Keratinocyte (primary cell): Measurements from ENCODE around the gene C3orf20. TPM values are rescaled to one million over a fixed set of nuclear protein-coding genes. Genes with fewer than 3 reads are reported as not detected.

Experiments
- DNase-seq: peaks from one replicate; pipeline ENCODE4 v3.0.0-alpha.2; 2011; ENCODE audit warnings: low read depth, missing footprints, low spot score
- FAIRE-seq: peaks from 2 replicates; lab custom pipeline; 2011; peaks lifted over from hg19 to GRCh38; lab: Jason Lieb, UNC
- H2AFZ ChIP-seq: 2 replicates; pipeline ENCODE4 v1.6.0; 2012; ENCODE audit warnings: low read length, control low read depth, inconsistent platforms; ENCODE audit not compliant: control insufficient read depth
- H3K27ac ChIP-seq: 2 replicates; pipeline ENCODE4 v1.5.1; 2011; ENCODE audit warnings: low read length; ENCODE audit not compliant: control insufficient read depth, insufficient read depth
- H3K27me3 ChIP-seq: 3 replicates; pipeline ENCODE4 v1.6.0; 2011; ENCODE audit warnings: low read length; ENCODE audit not compliant: control insufficient read depth, insufficient read depth; ENCODE audit errors: extremely low read depth
- H3K36me3 ChIP-seq, 2 experiments: 2 replicates in 1 of 2; 3 replicates in 1 of 2; pipeline ENCODE4 v1.5.1; 2011; ENCODE audit warnings: low read length in 2 of 2, mild to moderate bottlenecking in 1 of 2; ENCODE audit not compliant: control insufficient read depth in 2 of 2, insufficient read depth in 2 of 2; ENCODE audit errors: extremely low read depth in 1 of 2
- H3K4me1 ChIP-seq: 3 replicates; pipeline ENCODE4 v1.5.1; 2011; ENCODE audit warnings: low read length; ENCODE audit not compliant: control insufficient read depth, insufficient read depth; ENCODE audit errors: extremely low read depth
- H3K4me2 ChIP-seq: 3 replicates; pipeline ENCODE4 v1.6.0; 2011; ENCODE audit warnings: low read depth, low read length; ENCODE audit not compliant: control insufficient read depth, insufficient read depth; ENCODE audit errors: extremely low read depth
- H3K4me3 ChIP-seq, 3 experiments: fragments of 200-600 bp in 1 of 3; sonication (generic) in 1 of 3; 2 replicates in 2 of 3; 3 replicates in 1 of 3; pipeline ENCODE4 v1.5.1; 2011 to 2016; ENCODE audit warnings: low read length in 3 of 3, mild to moderate bottlenecking in 3 of 3, control low read depth in 2 of 3, inconsistent platforms in 1 of 3, low read depth in 1 of 3, mixed read lengths in 1 of 3, mixed run types in 1 of 3, moderate library complexity in 1 of 3; ENCODE audit not compliant: control insufficient read depth in 2 of 3, insufficient read depth in 2 of 3; ENCODE audit errors: extremely low read depth in 1 of 3
- H3K79me2 ChIP-seq: 2 replicates; pipeline ENCODE4 v1.6.0; 2012; ENCODE audit warnings: low read length; ENCODE audit not compliant: control insufficient read depth, insufficient read depth
- H3K9ac ChIP-seq: 3 replicates; pipeline ENCODE4 v1.6.0; 2011; ENCODE audit warnings: low read length; ENCODE audit not compliant: control insufficient read depth, insufficient read depth; ENCODE audit errors: extremely low read depth
- H3K9me1 ChIP-seq: 3 replicates; pipeline ENCODE4 v1.6.0; 2011; ENCODE audit warnings: low read length; ENCODE audit not compliant: control insufficient read depth, insufficient read depth; ENCODE audit errors: extremely low read depth
- H3K9me3 ChIP-seq: 2 replicates; pipeline ENCODE4 v1.5.1; 2012; ENCODE audit warnings: low read depth, low read length; ENCODE audit not compliant: control insufficient read depth
- H4K20me1 ChIP-seq: 3 replicates; pipeline ENCODE4 v1.6.0; 2011; ENCODE audit warnings: low read length; ENCODE audit not compliant: control insufficient read depth, insufficient read depth; ENCODE audit errors: extremely low read depth
- EZH2 ChIP-seq: IDR thresholded peaks from one replicate; pipeline ENCODE4 v1.6.1; 2012; ENCODE audit warnings: inconsistent platforms, mild to moderate bottlenecking, low read length, moderate library complexity
- dilution Hi-C: fragments of 300-500 bp; cut with MboI; formaldehyde crosslinking; loops from one replicate; pipeline ENCODE4 v1.7.0; 2020; ENCODE audit warnings: low sequenced_read_pairs; ENCODE audit not compliant: extremely low pct_ligation_motif_present
- polyA plus RNA-seq, 5 experiments: library from polyadenylated mRNA; depleted of rRNA in 3 of 5; stranded (reverse) in 3 of 5; stranded (forward) in 1 of 5; unstranded in 1 of 5; fragments of >200 nt; gene quantifications; 1 replicate in 1 of 5; 2 replicates in 3 of 5; 3 replicates in 1 of 5; pipeline versions ENCODE4 v1.2.1 to v1.2.3, GENCODE V29; 2011 to 2012; ENCODE audit warnings: missing spikeins in 2 of 5, low read depth in 1 of 5, low replicate concordance in 1 of 5
- TF ChIP-seq, protein P1 (sequence below), 3 experiments: IDR thresholded peaks in 1 of 3; conservative IDR thresholded peaks in 1 of 3; optimal IDR thresholded peaks in 1 of 3; 2 replicates in 2 of 3; 3 replicates in 1 of 3; pipeline versions ENCODE3 to v1.5.1; 2011; ENCODE audit warnings: low read length in 3 of 3, mild to moderate bottlenecking in 3 of 3, moderate library complexity in 2 of 3, control low read depth in 1 of 3, inconsistent platforms in 1 of 3; ENCODE audit not compliant: insufficient read depth in 2 of 3; ENCODE audit errors: extremely low read depth in 1 of 3

The C3orf20 gene
- polyA plus RNA-seq, 1 donor (not counting 4 experiments of a cell fraction or from before 2014, with no cell fraction given) = not detected

DNA sequence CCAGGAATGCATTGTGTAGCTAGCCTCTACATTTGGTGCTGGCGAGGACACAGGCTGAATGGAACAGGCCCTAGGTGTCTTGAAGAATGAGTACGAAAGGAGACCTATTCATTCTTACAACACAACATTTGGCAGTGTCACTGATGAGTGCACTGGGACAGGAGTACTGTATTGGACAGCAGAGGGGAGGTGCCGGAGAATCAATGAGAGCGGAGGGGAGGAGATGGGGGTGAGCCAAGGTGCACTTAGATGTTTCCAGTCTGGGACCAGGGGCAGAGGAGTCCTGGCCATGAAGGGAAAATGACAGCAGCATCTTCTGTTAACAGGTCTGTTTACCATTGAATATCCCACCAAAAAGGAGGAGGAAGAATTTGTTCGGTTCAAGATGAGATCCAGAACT, 53.2 kb downstream of the C3orf20 start:
- H3K27ac ChIP-seq = no peak overlapping the region
- no peak overlapping the region for H3K4me3 ChIP-seq
- no peaks in the 10 kb centered on the region for H3K4me1 ChIP-seq
- H3K9me1 ChIP-seq = no peaks in the 10 kb centered on the region
- H3K27me3 ChIP-seq = no peaks in the 10 kb centered on the region
- no peak overlapping the region for H2AFZ ChIP-seq
- H3K9me3 ChIP-seq = no peaks in the 10 kb centered on the region
- FAIRE-seq (no peak), DNase-seq (no peak)
- no peaks in the 10 kb centered on the region for H3K36me3 ChIP-seq
- no peak overlapping the region for H3K9ac ChIP-seq
- no peaks in the 10 kb centered on the region for H3K79me2 ChIP-seq
- dilution Hi-C loops = no loop called here
- TF ChIP-seq EZH2 = no peak
- TF ChIP-seq, protein P1, sequence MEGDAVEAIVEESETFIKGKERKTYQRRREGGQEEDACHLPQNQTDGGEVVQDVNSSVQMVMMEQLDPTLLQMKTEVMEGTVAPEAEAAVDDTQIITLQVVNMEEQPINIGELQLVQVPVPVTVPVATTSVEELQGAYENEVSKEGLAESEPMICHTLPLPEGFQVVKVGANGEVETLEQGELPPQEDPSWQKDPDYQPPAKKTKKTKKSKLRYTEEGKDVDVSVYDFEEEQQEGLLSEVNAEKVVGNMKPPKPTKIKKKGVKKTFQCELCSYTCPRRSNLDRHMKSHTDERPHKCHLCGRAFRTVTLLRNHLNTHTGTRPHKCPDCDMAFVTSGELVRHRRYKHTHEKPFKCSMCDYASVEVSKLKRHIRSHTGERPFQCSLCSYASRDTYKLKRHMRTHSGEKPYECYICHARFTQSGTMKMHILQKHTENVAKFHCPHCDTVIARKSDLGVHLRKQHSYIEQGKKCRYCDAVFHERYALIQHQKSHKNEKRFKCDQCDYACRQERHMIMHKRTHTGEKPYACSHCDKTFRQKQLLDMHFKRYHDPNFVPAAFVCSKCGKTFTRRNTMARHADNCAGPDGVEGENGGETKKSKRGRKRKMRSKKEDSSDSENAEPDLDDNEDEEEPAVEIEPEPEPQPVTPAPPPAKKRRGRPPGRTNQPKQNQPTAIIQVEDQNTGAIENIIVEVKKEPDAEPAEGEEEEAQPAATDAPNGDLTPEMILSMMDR (optimal IDR thresholded peaks at IDR 0.05 in 1 of 3, IDR thresholded peaks at IDR 0.05 in 1 of 3, conservative IDR thresholded peaks at IDR 0.05 in 1 of 3; ENCODE audit: extremely low read depth in 1 of 3, insufficient read depth in 2 of 3, low read length in 3 of 3) = no peak
- H4K20me1 ChIP-seq = no peaks in the 10 kb centered on the region
- H3K4me2 ChIP-seq = no peak overlapping the region

DNA sequence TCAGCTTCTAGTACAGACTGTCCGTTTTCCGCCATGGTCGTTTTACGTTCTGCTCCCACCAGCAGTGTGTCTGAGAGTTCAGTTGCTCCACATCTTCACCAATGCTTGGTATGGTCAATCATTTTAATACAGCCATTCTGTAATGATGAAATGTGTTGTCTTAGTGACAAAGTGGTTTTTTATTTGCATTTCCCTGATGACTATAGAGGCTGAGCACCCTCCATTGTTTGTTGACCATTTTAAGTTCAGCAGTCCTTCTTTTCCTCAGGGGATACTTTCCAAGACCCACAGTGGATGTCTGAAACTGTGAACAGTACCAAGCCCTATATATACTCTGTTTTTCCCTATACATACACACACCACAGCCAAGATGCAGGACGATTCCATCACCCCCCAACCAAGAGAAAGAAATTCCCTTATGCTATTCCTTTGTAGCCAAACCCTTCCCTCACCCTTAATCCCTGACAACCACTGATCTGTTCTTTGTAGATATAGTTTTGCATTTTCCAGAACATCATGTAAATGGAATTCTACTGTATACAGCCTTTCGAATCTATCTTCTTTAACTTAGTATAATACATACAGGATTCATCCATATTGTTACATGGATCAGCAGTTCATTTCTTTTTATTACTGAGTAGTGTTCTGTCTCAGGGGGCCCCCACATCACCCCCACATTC, 55.9 kb downstream of the C3orf20 start:
- Histone ChIP-seq H3K9me1 (no peaks in the 10 kb centered on the region), H3K27ac (no peak overlapping the region), H3K27me3 (no peaks in the 10 kb centered on the region), H2AFZ (no peak overlapping the region), H3K9me3 (no peaks in the 10 kb centered on the region), H3K4me1 (no peaks in the 10 kb centered on the region), H3K4me3 (no peak overlapping the region), H3K4me2 (no peak overlapping the region), H3K9ac (no peak overlapping the region), H3K79me2 (no peaks in the 10 kb centered on the region), H3K36me3 (no peaks in the 10 kb centered on the region), H4K20me1 (no peaks in the 10 kb centered on the region)
- TF ChIP-seq, protein P1 (optimal IDR thresholded peaks at IDR 0.05 in 1 of 3, IDR thresholded peaks at IDR 0.05 in 1 of 3, conservative IDR thresholded peaks at IDR 0.05 in 1 of 3; ENCODE audit: extremely low read depth in 1 of 3, insufficient read depth in 2 of 3, low read length in 3 of 3) = no peak
- TF ChIP-seq EZH2 = no peak
- FAIRE-seq = no peak
- no peak for DNase-seq
- dilution Hi-C loops = no loop called here
